Thyroid gland (tissue), 4 donors: ENCODE measurements around the gene TSFM.

Source experiments
- POLR2A ChIP-seq, 2 donors: fragments of 450-650 bp; IDR thresholded peaks; one replicate each; pipeline ENCODE4 v1.6.1; 2017; ENCODE audit warnings: antibody characterized with exemption in 2 of 2, mild to moderate bottlenecking in 2 of 2, moderate library complexity in 1 of 2
- TF ChIP-seq, protein P1 (sequence below), 6 experiments: fragments of 200-600 bp in 3 of 6; fragments of 450-650 bp in 3 of 6; sonication (generic) in 3 of 6; IDR thresholded peaks; one replicate each; pipeline ENCODE4 v1.5.1; 2016 to 2019; ENCODE audit warnings: antibody characterized with exemption in 6 of 6, mild to moderate bottlenecking in 2 of 6, inconsistent platforms in 1 of 6, moderate library complexity in 1 of 6

- TF ChIP-seq, protein P1, sequence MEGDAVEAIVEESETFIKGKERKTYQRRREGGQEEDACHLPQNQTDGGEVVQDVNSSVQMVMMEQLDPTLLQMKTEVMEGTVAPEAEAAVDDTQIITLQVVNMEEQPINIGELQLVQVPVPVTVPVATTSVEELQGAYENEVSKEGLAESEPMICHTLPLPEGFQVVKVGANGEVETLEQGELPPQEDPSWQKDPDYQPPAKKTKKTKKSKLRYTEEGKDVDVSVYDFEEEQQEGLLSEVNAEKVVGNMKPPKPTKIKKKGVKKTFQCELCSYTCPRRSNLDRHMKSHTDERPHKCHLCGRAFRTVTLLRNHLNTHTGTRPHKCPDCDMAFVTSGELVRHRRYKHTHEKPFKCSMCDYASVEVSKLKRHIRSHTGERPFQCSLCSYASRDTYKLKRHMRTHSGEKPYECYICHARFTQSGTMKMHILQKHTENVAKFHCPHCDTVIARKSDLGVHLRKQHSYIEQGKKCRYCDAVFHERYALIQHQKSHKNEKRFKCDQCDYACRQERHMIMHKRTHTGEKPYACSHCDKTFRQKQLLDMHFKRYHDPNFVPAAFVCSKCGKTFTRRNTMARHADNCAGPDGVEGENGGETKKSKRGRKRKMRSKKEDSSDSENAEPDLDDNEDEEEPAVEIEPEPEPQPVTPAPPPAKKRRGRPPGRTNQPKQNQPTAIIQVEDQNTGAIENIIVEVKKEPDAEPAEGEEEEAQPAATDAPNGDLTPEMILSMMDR (IDR thresholded peaks at IDR 0.05) = no peak
- no peak for TF ChIP-seq POLR2A (IDR thresholded peaks at IDR 0.05)
These were observed 41.8 kb upstream of the TSFM start for GRCh38 chr12:57740656-57741412.
